Spinal cord (tissue), 10 donors: ENCODE measurements around the gene UTS2R. TPM values are rescaled to one million over a fixed set of nuclear protein-coding genes. Genes with fewer than 3 reads are reported as not detected.

ENCODE experiments used
- DNase-seq, 6 donors: peaks; one replicate each; pipeline versions ENCODE4 v3.0.0 to v3.0.0-alpha.2; 2013 to 2015; ENCODE audit warnings: low spot score in 6 of 6, low read depth in 4 of 6
- H3K27ac ChIP-seq: one replicate; pipeline ENCODE4 v1.5.1; 2013; ENCODE audit warnings: low read depth, low read length, control low read depth
- H3K27me3 ChIP-seq: one replicate; pipeline ENCODE4 v1.6.1; 2013; ENCODE audit warnings: low read length; ENCODE audit not compliant: control insufficient read depth, insufficient read depth
- H3K36me3 ChIP-seq: one replicate; pipeline ENCODE4 v1.6.1; 2013; ENCODE audit warnings: low read length; ENCODE audit not compliant: control insufficient read depth, insufficient read depth
- H3K4me1 ChIP-seq: one replicate; pipeline ENCODE4 v1.6.1; 2013; ENCODE audit warnings: low read length; ENCODE audit not compliant: control insufficient read depth, insufficient read depth
- H3K4me3 ChIP-seq: one replicate; pipeline ENCODE4 v1.5.1; 2013; ENCODE audit warnings: low read depth, low read length, control low read depth
- H3K9me3 ChIP-seq: one replicate; pipeline ENCODE4 v1.6.1; 2013; ENCODE audit warnings: low read length; ENCODE audit not compliant: control insufficient read depth, insufficient read depth
- WGBS: methylation state at CpG from one replicate; pipeline ENCODE4 v1.1.5; 2013; ENCODE audit warnings: missing lambda C conversion rate; ENCODE audit not compliant: insufficient coverage; 5-methylcytosine and 5-hydroxymethylcytosine counted together
- polyA plus RNA-seq, 2 donors: library from polyadenylated mRNA; unstranded; fragments of 120-200 nt; gene quantifications; one replicate each; pipeline ENCODE4 v1.2.1, GENCODE V29; 2013; ENCODE audit not compliant: insufficient read length in 2 of 2
- total RNA-seq, 2 donors: library from RNA; depleted of rRNA in 1 of 2; stranded (reverse); fragments of 120-200 nt in 1 of 2; fragments of >200 nt in 1 of 2; gene quantifications; one replicate each; pipeline versions ENCODE4 v1.2.3 to v1.2.4, GENCODE V29; 2013 to 2014
- donor health status: healthy.

UTS2R gene
- total and polyA plus RNA-seq, 4 donors = 0.11 to 0.32 (median 0.19) TPM; not detected in 1

GRCh38 chr17:82415336-82415735, 43.8 kb downstream of the UTS2R start:
- peaks cover 17% of the 10 kb centered on the region for H3K4me1 ChIP-seq
- no peak overlapping the region for H3K4me3 ChIP-seq
- no peak overlapping the region for H3K27ac ChIP-seq
- no peak for DNase-seq
- H3K9me3 ChIP-seq = no peaks in the 10 kb centered on the region
- H3K27me3 ChIP-seq = no peaks in the 10 kb centered on the region
- peaks cover 37% of the 10 kb centered on the region for H3K36me3 ChIP-seq
- WGBS = 87% methylated on average over 22 of the region's 26 CpGs

- H3K4me3 ChIP-seq = no peak overlapping the region
- H3K27ac ChIP-seq = no peak overlapping the region
- H3K36me3 ChIP-seq = peaks cover 35% of the 10 kb centered on the region
- H3K9me3 ChIP-seq = no peaks in the 10 kb centered on the region
- H3K4me1 ChIP-seq = peaks cover 17% of the 10 kb centered on the region
- 100% methylated on average over 1 of the region's 9 CpGs for WGBS
- no peaks in the 10 kb centered on the region for H3K27me3 ChIP-seq
- DNase-seq = no peak
Measured at GRCh38 chr17:82415786-82416185, 44.2 kb downstream of the UTS2R start.

GRCh38 chr17:82416264-82416663, 44.7 kb downstream of the UTS2R start:
- no CpG with 5 or more reads among the region's 4 CpGs for WGBS
- no peaks in the 10 kb centered on the region for H3K9me3 ChIP-seq
- H3K4me3 ChIP-seq = no peak overlapping the region
- peaks cover 37% of the 10 kb centered on the region for H3K36me3 ChIP-seq
- peaks cover 17% of the 10 kb centered on the region for H3K4me1 ChIP-seq
- no peaks in the 10 kb centered on the region for H3K27me3 ChIP-seq
- no peak for DNase-seq
- H3K27ac ChIP-seq = no peak overlapping the region

GRCh38 chr17:82416771-82417170, 45.2 kb downstream of the UTS2R start:
- Histone ChIP-seq H3K27ac (no peak overlapping the region), H3K4me3 (no peak overlapping the region), H3K9me3 (no peaks in the 10 kb centered on the region), H3K27me3 (no peaks in the 10 kb centered on the region), H3K4me1 (peaks cover 17% of the 10 kb centered on the region), H3K36me3 (peaks cover 37% of the 10 kb centered on the region)
- DNase-seq = no peak
- no CpG with 5 or more reads among the region's 6 CpGs for WGBS

- Histone ChIP-seq H3K36me3 (peaks cover 30% of the 10 kb centered on the region), H3K27ac (peak within 1 kb of the TSS; percentile 57), H3K4me1 (peaks cover 17% of the 10 kb centered on the region), H3K27me3 (no peaks in the 10 kb centered on the region), H3K9me3 (no peaks in the 10 kb centered on the region), H3K4me3 (peak within 1 kb of the TSS; percentile 69)
- peak; percentile 73 to 97 (median 82) for DNase-seq
- under 1% methylated on average over 89 of the region's 108 CpGs for WGBS
Measured at GRCh38 chr17:82418001-82418986, 46.7 kb downstream of the UTS2R start, which contains the start of the genes HEXD and OGFOD3. HEXD (plus strand) TSS chr17:82418347; CDS start chr17:82419800, 1,453 bp downstream. OGFOD3 (minus strand) TSS chr17:82418586; CDS start chr17:82418485, 101 bp downstream.

- Histone ChIP-seq H3K4me1 (peaks cover 15% of the 10 kb centered on the region), H3K36me3 (peaks cover 31% of the 10 kb centered on the region), H3K27me3 (no peaks in the 10 kb centered on the region), H3K9me3 (no peaks in the 10 kb centered on the region), H3K27ac (no peak overlapping the region), H3K4me3 (no peak overlapping the region)
- no peak for DNase-seq
- WGBS = no CpG with 5 or more reads among the region's 2 CpGs
Measured at GRCh38 chr17:82419540-82419939, 48.0 kb downstream of the UTS2R start.

GRCh38 chr17:82424001-82424862, 52.7 kb downstream of the UTS2R start:
- DNase-seq = peak in 2 of 6 donors; percentile 11 to 54
- H3K27me3 ChIP-seq = no peaks in the 10 kb centered on the region
- 65% methylated on average over 17 of the region's 25 CpGs for WGBS
- no peak overlapping the region for H3K4me3 ChIP-seq
- H3K4me1 ChIP-seq = peaks cover 2% of the 10 kb centered on the region
- no peak overlapping the region for H3K27ac ChIP-seq
- no peaks in the 10 kb centered on the region for H3K9me3 ChIP-seq
- peaks cover 28% of the 10 kb centered on the region for H3K36me3 ChIP-seq

GRCh38 chr17:82424863-82425159, 53.2 kb downstream of the UTS2R start:
- H3K4me3 ChIP-seq = no peak overlapping the region
- 89% methylated on average over 2 of the region's 2 CpGs for WGBS
- H3K27ac ChIP-seq = no peak overlapping the region
- peaks cover 34% of the 10 kb centered on the region for H3K36me3 ChIP-seq
- no peak for DNase-seq
- H3K27me3 ChIP-seq = no peaks in the 10 kb centered on the region
- no peaks in the 10 kb centered on the region for H3K9me3 ChIP-seq
- peaks cover 2% of the 10 kb centered on the region for H3K4me1 ChIP-seq
